ENCODE data around the gene RPS27A. TPM values are rescaled to one million over a fixed set of nuclear protein-coding genes. Genes with fewer than 3 reads are reported as not detected.

RPS27A gene
- polyA plus RNA-seq, 1 donor, result 2,190 TPM

Other genes starting within 250 kb of the RPS27A start
- 669 TPM for gene RTN4, start 182.2 kb upstream of the RPS27A start, polyA plus RNA-seq (ENCODE audit: insufficient read length)
- 14.7 TPM for gene CLHC1, start 395 bp upstream of the RPS27A start, polyA plus RNA-seq (ENCODE audit: insufficient read length)
- 20.1 TPM for gene MTIF2, start 36.5 kb downstream of the RPS27A start, polyA plus RNA-seq (ENCODE audit: insufficient read length)
- 65.9 TPM for gene CCDC88A, start 187.2 kb downstream of the RPS27A start, polyA plus RNA-seq (ENCODE audit: insufficient read length)

All from forelimb muscle (tissue), 1 donor.